Keratinocyte (primary cell): ENCODE data around the gene NOTCH4. TPM values are rescaled to one million over a fixed set of nuclear protein-coding genes. Genes with fewer than 3 reads are reported as not detected.

Experiments used
- DNase-seq: peaks from one replicate; pipeline ENCODE4 v3.0.0-alpha.2; 2011; ENCODE audit warnings: low read depth, missing footprints, low spot score
- FAIRE-seq: peaks from 2 replicates; lab custom pipeline; 2011; peaks lifted over from hg19 to GRCh38; lab: Jason Lieb, UNC
- H2AFZ ChIP-seq: 2 replicates; pipeline ENCODE4 v1.6.0; 2012; ENCODE audit warnings: low read length, control low read depth, inconsistent platforms; ENCODE audit not compliant: control insufficient read depth
- H3K27ac ChIP-seq: 2 replicates; pipeline ENCODE4 v1.5.1; 2011; ENCODE audit warnings: low read length; ENCODE audit not compliant: control insufficient read depth, insufficient read depth
- H3K27me3 ChIP-seq: 3 replicates; pipeline ENCODE4 v1.6.0; 2011; ENCODE audit warnings: low read length; ENCODE audit not compliant: control insufficient read depth, insufficient read depth; ENCODE audit errors: extremely low read depth
- H3K36me3 ChIP-seq, 2 experiments: 2 replicates in 1 of 2; 3 replicates in 1 of 2; pipeline ENCODE4 v1.5.1; 2011; ENCODE audit warnings: low read length in 2 of 2, mild to moderate bottlenecking in 1 of 2; ENCODE audit not compliant: control insufficient read depth in 2 of 2, insufficient read depth in 2 of 2; ENCODE audit errors: extremely low read depth in 1 of 2
- H3K4me1 ChIP-seq: 3 replicates; pipeline ENCODE4 v1.5.1; 2011; ENCODE audit warnings: low read length; ENCODE audit not compliant: control insufficient read depth, insufficient read depth; ENCODE audit errors: extremely low read depth
- H3K4me2 ChIP-seq: 3 replicates; pipeline ENCODE4 v1.6.0; 2011; ENCODE audit warnings: low read depth, low read length; ENCODE audit not compliant: control insufficient read depth, insufficient read depth; ENCODE audit errors: extremely low read depth
- H3K4me3 ChIP-seq, 3 experiments: fragments of 200-600 bp in 1 of 3; sonication (generic) in 1 of 3; 2 replicates in 2 of 3; 3 replicates in 1 of 3; pipeline ENCODE4 v1.5.1; 2011 to 2016; ENCODE audit warnings: low read length in 3 of 3, mild to moderate bottlenecking in 3 of 3, control low read depth in 2 of 3, inconsistent platforms in 1 of 3, low read depth in 1 of 3, mixed read lengths in 1 of 3, mixed run types in 1 of 3, moderate library complexity in 1 of 3; ENCODE audit not compliant: control insufficient read depth in 2 of 3, insufficient read depth in 2 of 3; ENCODE audit errors: extremely low read depth in 1 of 3
- H3K79me2 ChIP-seq: 2 replicates; pipeline ENCODE4 v1.6.0; 2012; ENCODE audit warnings: low read length; ENCODE audit not compliant: control insufficient read depth, insufficient read depth
- H3K9ac ChIP-seq: 3 replicates; pipeline ENCODE4 v1.6.0; 2011; ENCODE audit warnings: low read length; ENCODE audit not compliant: control insufficient read depth, insufficient read depth; ENCODE audit errors: extremely low read depth
- H3K9me1 ChIP-seq: 3 replicates; pipeline ENCODE4 v1.6.0; 2011; ENCODE audit warnings: low read length; ENCODE audit not compliant: control insufficient read depth, insufficient read depth; ENCODE audit errors: extremely low read depth
- H3K9me3 ChIP-seq: 2 replicates; pipeline ENCODE4 v1.5.1; 2012; ENCODE audit warnings: low read depth, low read length; ENCODE audit not compliant: control insufficient read depth
- H4K20me1 ChIP-seq: 3 replicates; pipeline ENCODE4 v1.6.0; 2011; ENCODE audit warnings: low read length; ENCODE audit not compliant: control insufficient read depth, insufficient read depth; ENCODE audit errors: extremely low read depth
- EZH2 ChIP-seq: IDR thresholded peaks from one replicate; pipeline ENCODE4 v1.6.1; 2012; ENCODE audit warnings: inconsistent platforms, mild to moderate bottlenecking, low read length, moderate library complexity
- dilution Hi-C: fragments of 300-500 bp; cut with MboI; formaldehyde crosslinking; loops from one replicate; pipeline ENCODE4 v1.7.0; 2020; ENCODE audit warnings: low sequenced_read_pairs; ENCODE audit not compliant: extremely low pct_ligation_motif_present
- polyA plus RNA-seq, 5 experiments: library from polyadenylated mRNA; depleted of rRNA in 3 of 5; stranded (reverse) in 3 of 5; stranded (forward) in 1 of 5; unstranded in 1 of 5; fragments of >200 nt; gene quantifications; 1 replicate in 1 of 5; 2 replicates in 3 of 5; 3 replicates in 1 of 5; pipeline versions ENCODE4 v1.2.1 to v1.2.3, GENCODE V29; 2011 to 2012; ENCODE audit warnings: missing spikeins in 2 of 5, low read depth in 1 of 5, low replicate concordance in 1 of 5
- TF ChIP-seq, protein P1 (sequence below), 3 experiments: IDR thresholded peaks in 1 of 3; conservative IDR thresholded peaks in 1 of 3; optimal IDR thresholded peaks in 1 of 3; 2 replicates in 2 of 3; 3 replicates in 1 of 3; pipeline versions ENCODE3 to v1.5.1; 2011; ENCODE audit warnings: low read length in 3 of 3, mild to moderate bottlenecking in 3 of 3, moderate library complexity in 2 of 3, control low read depth in 1 of 3, inconsistent platforms in 1 of 3; ENCODE audit not compliant: insufficient read depth in 2 of 3; ENCODE audit errors: extremely low read depth in 1 of 3

Gene NOTCH4
- polyA plus RNA-seq, 1 donor (not counting 4 experiments of a cell fraction or from before 2014, with no cell fraction given) = 0.07 TPM

DNA sequence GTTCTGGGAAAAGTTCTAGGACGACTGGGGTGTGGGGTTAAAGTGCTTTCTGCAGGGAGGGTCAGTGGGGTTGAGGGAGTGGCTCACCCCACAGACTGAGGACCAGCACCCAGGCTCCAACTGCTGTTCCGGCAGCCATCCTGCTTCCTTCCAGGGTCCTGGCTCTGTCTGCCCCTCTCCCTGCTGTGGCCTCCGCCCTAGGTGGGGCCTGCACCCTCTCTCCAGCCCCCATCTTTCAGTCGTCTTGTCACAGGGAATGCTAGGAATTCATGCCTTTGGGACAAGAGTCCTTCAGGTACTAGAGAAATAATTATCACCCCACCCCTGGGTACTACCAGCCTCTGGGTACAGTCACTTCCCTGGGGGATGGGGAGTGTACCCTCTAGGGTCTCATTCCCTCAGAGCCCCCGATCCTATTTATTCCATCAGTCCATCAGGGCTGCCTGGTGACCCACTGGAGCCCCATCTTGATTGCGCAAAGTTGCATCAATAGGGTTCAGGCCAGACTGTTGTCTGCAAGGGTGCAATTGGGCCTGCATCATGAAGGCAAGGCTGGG, 39.7 kb downstream of the NOTCH4 start, which contains the start of gene AGER:
Gene AGER, minus strand, starts transcription at position 170 of the 557 bp plus-strand sequence. Its CDS starts 31 bp downstream, at position 139.
- dilution Hi-C loops = no loop called here

DNA sequence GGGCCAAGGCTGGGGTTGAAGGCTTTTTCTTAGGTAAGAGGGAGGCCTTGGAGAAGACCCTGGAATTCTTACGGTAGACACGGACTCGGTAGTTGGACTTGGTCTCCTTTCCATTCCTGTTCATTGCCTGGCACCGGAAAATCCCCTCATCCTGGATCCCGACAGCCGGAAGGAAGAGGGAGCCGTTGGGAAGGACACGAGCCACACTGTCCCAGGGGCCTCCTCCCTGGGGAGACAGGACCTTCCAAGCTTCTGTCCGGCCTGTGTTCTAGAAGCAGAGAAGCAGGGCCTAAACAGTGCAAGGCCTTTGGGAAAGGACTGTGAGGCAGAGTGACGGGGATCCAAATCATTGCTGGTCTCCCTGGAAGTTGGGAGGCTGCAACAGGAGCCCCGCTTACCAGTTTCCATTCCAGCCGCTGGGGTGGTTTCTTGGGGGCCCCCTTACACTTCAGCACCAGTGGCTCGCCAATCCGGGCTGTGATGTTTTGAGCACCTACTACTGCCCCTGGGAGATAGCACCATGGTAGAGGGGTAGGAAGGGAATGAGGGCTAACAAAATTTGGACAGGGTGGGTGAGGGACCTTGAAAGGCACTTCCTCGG, 40.3 kb downstream of the NOTCH4 start:
- no peak overlapping the region for H2AFZ ChIP-seq
- TF ChIP-seq, protein P1, sequence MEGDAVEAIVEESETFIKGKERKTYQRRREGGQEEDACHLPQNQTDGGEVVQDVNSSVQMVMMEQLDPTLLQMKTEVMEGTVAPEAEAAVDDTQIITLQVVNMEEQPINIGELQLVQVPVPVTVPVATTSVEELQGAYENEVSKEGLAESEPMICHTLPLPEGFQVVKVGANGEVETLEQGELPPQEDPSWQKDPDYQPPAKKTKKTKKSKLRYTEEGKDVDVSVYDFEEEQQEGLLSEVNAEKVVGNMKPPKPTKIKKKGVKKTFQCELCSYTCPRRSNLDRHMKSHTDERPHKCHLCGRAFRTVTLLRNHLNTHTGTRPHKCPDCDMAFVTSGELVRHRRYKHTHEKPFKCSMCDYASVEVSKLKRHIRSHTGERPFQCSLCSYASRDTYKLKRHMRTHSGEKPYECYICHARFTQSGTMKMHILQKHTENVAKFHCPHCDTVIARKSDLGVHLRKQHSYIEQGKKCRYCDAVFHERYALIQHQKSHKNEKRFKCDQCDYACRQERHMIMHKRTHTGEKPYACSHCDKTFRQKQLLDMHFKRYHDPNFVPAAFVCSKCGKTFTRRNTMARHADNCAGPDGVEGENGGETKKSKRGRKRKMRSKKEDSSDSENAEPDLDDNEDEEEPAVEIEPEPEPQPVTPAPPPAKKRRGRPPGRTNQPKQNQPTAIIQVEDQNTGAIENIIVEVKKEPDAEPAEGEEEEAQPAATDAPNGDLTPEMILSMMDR (optimal IDR thresholded peaks at IDR 0.05 in 1 of 3, IDR thresholded peaks at IDR 0.05 in 1 of 3, conservative IDR thresholded peaks at IDR 0.05 in 1 of 3; ENCODE audit: extremely low read depth in 1 of 3, insufficient read depth in 2 of 3, low read length in 3 of 3) = no peak
- TF ChIP-seq EZH2 = no peak
- no peak overlapping the region for H3K4me2 ChIP-seq
- DNase-seq (no peak), FAIRE-seq (no peak)
- dilution Hi-C loops = no loop called here
- H4K20me1 ChIP-seq = no peaks in the 10 kb centered on the region
- no peak overlapping the region for H3K9ac ChIP-seq
- H3K9me3 ChIP-seq = no peaks in the 10 kb centered on the region
- H3K27ac ChIP-seq = no peak overlapping the region
- peaks cover 9% of the 10 kb centered on the region for H3K4me1 ChIP-seq
- peaks cover 8% of the 10 kb centered on the region for H3K79me2 ChIP-seq
- no peaks in the 10 kb centered on the region for H3K9me1 ChIP-seq
- H3K27me3 ChIP-seq = no peaks in the 10 kb centered on the region
- H3K4me3 ChIP-seq = no peak overlapping the region
- H3K36me3 ChIP-seq = peaks cover 18 to 20% of the 10 kb centered on the region in 2 experiments

More for the DNA sequence above, 39.7 kb downstream of the NOTCH4 start, which contains the start of gene AGER:
- Histone ChIP-seq H3K9me1 (no peaks in the 10 kb centered on the region), H3K4me1 (peaks cover 6% of the 10 kb centered on the region), H3K4me3 (no peak within 1 kb of the TSS), H3K4me2 (no peak within 1 kb of the TSS), H3K36me3 (peaks cover 18 to 20% of the 10 kb centered on the region in 2 experiments), H2AFZ (no peak within 1 kb of the TSS), H4K20me1 (no peaks in the 10 kb centered on the region), H3K9me3 (no peaks in the 10 kb centered on the region), H3K79me2 (peaks cover 8% of the 10 kb centered on the region), H3K27ac (no peak within 1 kb of the TSS), H3K27me3 (no peaks in the 10 kb centered on the region), H3K9ac (no peak within 1 kb of the TSS)
- TF ChIP-seq, protein P1 (optimal IDR thresholded peaks at IDR 0.05 in 1 of 3, IDR thresholded peaks at IDR 0.05 in 1 of 3, conservative IDR thresholded peaks at IDR 0.05 in 1 of 3; ENCODE audit: extremely low read depth in 1 of 3, insufficient read depth in 2 of 3, low read length in 3 of 3) = no peak
- TF ChIP-seq EZH2 = no peak
- FAIRE-seq = no peak
- DNase-seq = no peak
